Measurements from ENCODE around the gene PNKP.
A peak's percentile ranks its signal among the peaks of the same experiment; 100 is the strongest.
"Not testable (repeated sequence)": the region's sequence is repeated elsewhere in the genome, so short reads cannot be mapped to it uniquely, and the experiment has no call there.

The PNKP gene

DNA sequence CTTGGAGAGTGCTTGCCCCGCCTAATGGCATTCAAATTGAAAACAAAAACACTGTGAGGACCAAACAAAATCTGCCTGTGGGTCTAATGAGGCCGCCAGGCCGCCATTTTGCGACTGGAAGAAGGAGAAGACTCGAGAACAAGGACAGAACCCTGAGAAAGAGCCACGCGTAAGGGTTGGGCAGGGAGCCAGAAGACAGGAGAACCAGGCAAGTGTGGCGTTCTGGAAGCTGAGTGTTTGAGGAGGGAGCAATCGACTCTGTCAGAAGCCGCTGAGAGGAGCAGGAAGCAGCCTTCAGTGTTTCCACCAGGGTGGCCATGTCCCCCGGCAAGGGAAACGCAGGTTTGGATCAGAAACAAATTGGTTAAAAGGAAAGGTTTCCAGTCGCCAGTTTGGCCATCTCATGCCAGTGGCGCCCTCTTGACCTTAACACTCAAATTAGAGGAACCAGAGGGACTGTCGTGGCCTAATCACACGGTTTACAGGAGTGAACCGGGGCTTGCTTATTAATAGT, 26.6 kb downstream of the PNKP start:
- no peak for DNase-seq

DNA sequence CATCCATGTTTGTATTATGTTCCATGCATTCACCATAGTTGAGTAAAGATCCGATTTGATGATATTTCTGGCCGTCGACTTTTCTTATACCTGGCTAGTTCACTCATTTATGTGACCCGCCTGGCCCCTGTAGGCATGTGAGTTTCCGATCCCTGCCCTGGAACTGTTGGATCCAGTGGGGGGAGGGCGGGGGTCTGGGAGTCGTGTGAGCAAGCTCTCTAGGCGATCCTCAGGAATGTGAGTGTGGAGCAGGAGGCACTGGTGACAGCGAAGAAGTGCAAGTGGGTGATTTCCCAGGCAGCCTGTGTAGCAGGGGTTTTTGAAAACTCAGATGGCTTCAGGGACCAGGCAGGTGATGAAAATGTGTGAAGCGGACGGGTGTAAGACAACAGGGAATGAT, 27.1 kb downstream of the PNKP start:
- DNase-seq: no peak

DNA sequence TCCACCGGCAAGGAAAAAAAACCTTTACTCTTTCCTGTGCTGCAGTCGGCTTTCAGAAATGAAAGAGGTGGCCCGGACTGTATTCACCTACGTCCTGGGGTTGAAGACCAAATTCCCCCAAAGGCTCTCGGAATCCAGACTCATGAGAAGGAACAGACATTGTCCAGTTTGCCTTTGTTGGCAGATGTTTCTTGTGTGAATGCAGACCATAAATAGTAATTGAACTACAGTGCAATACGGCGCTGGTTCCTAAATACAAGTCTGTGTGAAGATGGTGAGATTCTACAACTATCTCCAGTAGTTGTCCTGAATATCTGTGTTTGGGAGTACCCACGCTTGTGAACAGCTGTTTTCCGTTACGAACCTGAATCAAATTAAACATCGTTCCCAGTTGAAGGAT, 27.7 kb downstream of the PNKP start:
- DNase-seq: no peak

GRCh38 chr19:49838885-49839588, 28.3 kb downstream of the PNKP start:
- DNase-seq: no peak

- no peak for DNase-seq
These were observed 30.0 kb downstream of the PNKP start for GRCh38 chr19:49837425-49837824.

- no peak for DNase-seq
These were observed 30.4 kb downstream of the PNKP start for GRCh38 chr19:49837009-49837310.

- no peak for DNase-seq
These were observed 31.0 kb downstream of the PNKP start for GRCh38 chr19:49836176-49837008.

GRCh38 chr19:49835562-49835961, 31.8 kb downstream of the PNKP start:
- DNase-seq: no peak

DNA sequence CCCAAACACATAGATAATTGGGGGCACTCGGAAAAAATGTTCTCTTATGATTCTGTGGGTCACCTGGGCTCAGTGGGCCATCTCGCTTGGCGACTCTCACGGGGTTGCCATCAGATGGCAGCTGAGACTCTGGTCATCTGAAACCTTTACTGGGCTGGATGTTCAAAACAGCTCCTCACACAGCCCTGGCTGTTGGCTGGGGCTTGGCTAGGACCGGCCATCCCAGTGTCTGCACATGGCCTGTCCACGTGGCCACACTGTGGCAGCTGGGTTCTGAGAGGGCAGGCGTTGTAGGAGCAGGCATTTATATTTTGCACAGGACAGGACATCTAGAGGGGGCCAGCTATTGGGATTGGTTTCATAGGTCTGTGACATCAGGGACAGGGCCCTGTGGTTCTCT, 33.8 kb downstream of the PNKP start:
- no peak for DNase-seq

DNA sequence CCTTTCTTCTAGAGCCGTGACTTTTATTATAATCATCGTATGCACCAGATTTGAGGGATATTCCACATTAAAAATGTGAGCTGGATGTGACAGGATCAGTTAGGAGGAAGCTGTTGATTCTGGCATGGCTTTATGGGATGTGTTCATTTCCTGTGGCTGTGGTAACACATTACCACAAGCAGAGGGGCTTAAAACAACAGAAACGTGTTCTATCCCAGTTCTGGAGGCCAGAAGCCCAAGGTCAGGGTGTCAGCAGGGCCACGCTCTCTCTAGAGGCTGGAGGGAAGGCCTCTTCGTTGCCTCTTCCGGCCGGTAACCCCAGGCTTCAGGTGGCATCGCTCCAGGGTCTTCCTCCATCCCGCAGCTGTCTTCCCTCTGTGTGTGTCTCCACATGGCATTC, 34.8 kb downstream of the PNKP start:
- no peak for DNase-seq

- no peak for DNase-seq
These were observed 35.8 kb downstream of the PNKP start for GRCh38 chr19:49831592-49831991.

GRCh38 chr19:49830766-49831165, 36.6 kb downstream of the PNKP start:
- no peak for DNase-seq

DNA sequence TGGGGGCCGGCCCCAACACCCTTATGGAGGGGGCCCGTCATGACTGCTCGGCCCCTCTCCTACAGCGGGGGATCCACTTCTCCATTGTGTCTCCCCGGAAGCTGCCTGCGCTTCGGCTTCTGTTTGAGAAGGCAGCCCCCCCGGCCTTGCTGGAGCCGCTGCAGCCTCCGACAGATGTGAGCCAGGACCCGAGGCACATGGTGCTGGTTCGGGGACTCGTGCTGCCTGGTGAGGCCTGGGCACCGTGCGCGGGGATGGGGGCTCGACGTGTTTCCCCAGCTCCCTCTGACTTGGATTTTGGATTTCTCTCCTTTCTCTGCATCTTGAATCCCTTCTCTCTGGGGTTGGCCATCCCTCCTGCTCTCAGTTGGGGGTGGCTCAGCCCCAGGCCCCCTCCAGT, 37.7 kb downstream of the PNKP start:
- no peak for DNase-seq

GRCh38 chr19:49829200-49829599, 38.2 kb downstream of the PNKP start:
- no peak for DNase-seq

GRCh38 chr19:49827034-49827433, 40.3 kb downstream of the PNKP start:
- DNase-seq: no peak

DNA sequence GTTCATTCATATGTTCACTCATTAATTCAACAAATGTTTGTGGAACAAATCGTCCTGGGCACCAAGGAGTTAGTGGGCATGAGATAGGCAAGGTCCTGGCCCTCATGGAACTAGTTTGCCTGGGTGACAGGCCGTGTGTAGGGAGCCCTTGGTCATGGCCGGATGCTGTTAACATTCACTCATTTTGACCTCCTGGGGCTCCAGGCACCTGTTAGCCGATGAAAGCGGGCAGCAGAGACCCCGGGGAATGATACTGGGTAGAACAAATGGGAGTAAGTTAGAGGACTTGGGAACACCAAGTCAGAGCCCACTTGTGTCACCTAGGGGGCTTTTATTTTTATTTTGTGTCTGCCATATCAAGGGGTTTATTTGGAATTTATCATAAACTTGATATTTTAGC, 42.7 kb downstream of the PNKP start:
- no peak for DNase-seq

DNA sequence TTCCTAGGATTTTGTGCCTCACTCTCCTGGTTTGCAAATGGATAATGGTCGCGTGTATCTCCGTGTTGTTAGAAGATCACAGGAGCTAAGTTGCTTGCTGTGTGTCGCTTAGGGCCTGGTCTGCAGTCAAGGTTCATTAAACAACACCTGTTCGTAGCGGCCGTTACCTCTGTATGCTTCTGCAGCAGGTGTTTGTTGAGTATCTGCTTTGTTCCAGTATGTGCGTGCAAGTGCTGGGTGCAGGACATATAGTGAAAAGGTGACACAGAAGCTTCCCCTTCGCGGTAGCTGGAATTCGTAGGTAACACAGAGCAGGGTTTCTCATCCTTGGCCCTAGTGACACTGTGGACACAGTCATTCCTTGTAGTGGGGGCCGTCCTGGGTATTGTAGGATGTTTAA, 43.9 kb downstream of the PNKP start:
- DNase-seq: no peak

DNA sequence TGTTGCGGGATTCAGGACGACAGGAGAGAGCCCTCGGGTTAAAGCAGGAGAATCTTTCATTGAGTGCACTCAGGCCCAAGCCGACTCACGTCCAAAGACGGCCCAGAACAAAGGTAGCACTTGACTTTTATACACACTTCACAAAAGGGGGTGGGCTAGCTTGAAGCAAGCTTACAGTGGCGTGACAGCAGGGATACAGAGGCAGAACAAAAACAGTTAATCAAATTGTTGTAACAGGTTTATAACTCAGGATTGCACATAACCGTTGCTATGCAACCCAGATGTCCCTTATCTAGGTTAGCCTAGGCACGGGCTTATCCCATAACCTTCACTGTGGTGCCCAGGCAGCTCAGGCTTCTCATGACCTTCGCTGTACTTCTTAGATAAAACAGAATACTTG, 47.3 kb downstream of the PNKP start:
- DNase-seq: no peak

DNA sequence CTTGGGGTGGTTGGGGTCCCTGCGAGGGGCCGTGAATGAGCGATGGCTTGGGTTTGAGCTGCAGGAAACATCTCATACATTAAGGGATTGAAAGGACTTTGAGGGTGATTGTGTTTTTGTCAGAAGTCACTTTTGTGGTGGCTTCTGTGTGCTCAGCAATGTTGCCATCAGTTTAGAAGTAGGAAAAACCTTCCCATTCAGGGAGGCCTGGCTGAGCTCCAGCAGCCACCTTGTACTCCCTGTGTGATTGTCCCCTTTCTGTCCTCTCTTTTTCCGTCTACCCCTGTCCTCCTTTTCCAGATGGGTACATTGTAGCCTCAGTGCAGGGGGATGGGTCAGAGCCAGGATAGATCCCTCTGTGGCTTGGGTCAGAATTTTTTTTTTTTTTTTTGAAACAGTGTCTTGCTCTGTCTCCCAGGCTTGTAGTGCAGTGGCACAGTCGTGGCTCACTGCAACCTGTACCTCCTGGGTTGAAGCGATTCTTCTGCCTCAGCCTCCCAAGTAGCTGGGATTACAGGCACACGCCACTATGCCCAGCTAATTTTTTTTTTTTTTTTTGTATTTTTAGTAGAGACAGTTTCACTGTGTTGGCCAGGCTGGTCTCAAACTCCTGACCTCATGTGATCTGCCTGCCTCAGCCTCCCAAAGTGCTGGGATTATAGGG, 47.8 kb downstream of the PNKP start:
- DNase-seq: not testable (repeated sequence)

- no peak for DNase-seq
These were observed 48.6 kb downstream of the PNKP start for GRCh38 chr19:49818649-49819370.

- peak; percentile 93 for DNase-seq
These were observed 49.3 kb downstream of the PNKP start, which contains the start of gene MED25 for GRCh38 chr19:49817964-49818648. MED25 (plus strand) TSS chr19:49818289; CDS start chr19:49818342, 53 bp downstream.

DNA sequence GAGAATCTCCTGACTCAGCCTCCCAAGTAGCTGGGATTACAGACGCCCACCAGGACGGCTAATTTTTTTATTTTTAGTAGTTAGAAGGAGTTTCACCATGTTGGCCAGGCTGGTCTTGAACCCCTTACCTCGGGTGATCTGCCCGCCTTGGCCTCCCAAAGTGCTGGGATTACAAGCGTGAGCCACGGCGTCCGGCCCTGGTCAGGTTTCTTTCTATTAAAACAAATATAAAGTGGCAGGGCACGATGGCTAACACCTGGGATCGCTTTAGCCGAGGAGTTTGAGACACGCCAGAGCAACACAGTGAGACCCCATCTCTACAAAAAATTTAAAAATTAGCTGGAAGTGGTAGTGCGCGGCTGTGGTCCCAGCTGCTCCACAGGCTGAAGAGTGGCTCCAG, 50.8 kb downstream of the PNKP start:
- DNase-seq: no peak

DNA sequence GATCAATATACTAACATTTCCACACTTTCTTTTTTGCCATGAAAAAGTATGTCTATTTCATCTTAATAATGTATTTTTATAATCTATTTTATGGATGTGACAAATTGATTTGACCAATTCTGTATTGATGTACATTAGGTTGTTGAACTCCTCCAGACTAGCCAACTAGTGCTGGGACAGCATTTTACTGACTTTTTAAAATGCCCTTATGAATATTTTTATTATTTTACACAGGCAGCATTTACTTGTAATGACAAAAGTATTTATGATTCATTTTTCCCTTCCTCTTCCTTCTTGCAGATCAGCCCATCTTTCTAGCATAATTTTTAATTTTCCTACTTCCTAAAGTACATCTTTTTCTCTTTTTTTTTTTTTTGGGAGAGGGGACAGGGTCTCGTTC, 53.4 kb downstream of the PNKP start:
- DNase-seq: no peak

All from kidney glomerular epithelial cell (primary cell).